Measurements from ENCODE around the gene CSTF2T. TPM values are rescaled to one million over a fixed set of nuclear protein-coding genes. Genes with fewer than 3 reads are reported as not detected.

Gene CSTF2T
- total RNA-seq, 1 donor from 2014 or later: 40.8 TPM

GRCh38 chr10:51667678-51668335 is 31.6 kb downstream of the CSTF2T start:
- Mint-ChIP-seq H3K27me3 (no peaks in the 10 kb centered on the region), H3K4me3 (no peak overlapping the region), H3K4me1 (no peaks in the 10 kb centered on the region), H3K36me3 (ENCODE audit: low read depth) (no peaks in the 10 kb centered on the region), H3K27ac (no peak overlapping the region), H3K9me3 (peaks cover 5% of the 10 kb centered on the region)
- intact Hi-C loops (cut with micrococcal nuclease): loop anchor here (2.0 kb wide), 1 partner anchor 73 kb away; no protein-coding TSS in a partner anchor
- CTCF ChIA-PET: no interaction called here
- TF ChIP-seq CTCF (IDR thresholded peaks at IDR 0.05): no peak
- POLR2A ChIA-PET: no interaction called here
- ATAC-seq (ENCODE audit: low read depth) (no peak), DNase-seq (no peak)

- POLR2A ChIA-PET: no interaction called here
- H3K36me3 Mint-ChIP-seq (ENCODE audit: low read depth): no peaks in the 10 kb centered on the region
- DNase-seq: no peak
Measured at GRCh38 chr10:51666456-51666855, 32.9 kb downstream of the CSTF2T start.

GRCh38 chr10:51663086-51663485 is 36.3 kb downstream of the CSTF2T start:
- TF ChIP-seq CTCF (IDR thresholded peaks at IDR 0.05): no peak
- intact Hi-C loops (cut with micrococcal nuclease): no loop called here
- no peak for ATAC-seq (ENCODE audit: low read depth)
- Mint-ChIP-seq H3K36me3 (ENCODE audit: low read depth) (no peaks in the 10 kb centered on the region), H3K27me3 (peaks cover 4% of the 10 kb centered on the region), H3K4me1 (no peaks in the 10 kb centered on the region), H3K9me3 (no peaks in the 10 kb centered on the region), H3K4me3 (no peak overlapping the region), H3K27ac (no peak overlapping the region)
- DNase-seq: no peak
- ChIA-PET POLR2A (no interaction called here), CTCF (no interaction called here)

More at GRCh38 chr10:51666456-51666855, 32.9 kb downstream of the CSTF2T start:
- Mint-ChIP-seq H3K9me3 (no peaks in the 10 kb centered on the region), H3K4me3 (no peak overlapping the region), H3K27me3 (no peaks in the 10 kb centered on the region), H3K27ac (no peak overlapping the region), H3K4me1 (no peaks in the 10 kb centered on the region)
- no peak for ATAC-seq (ENCODE audit: low read depth)
- intact Hi-C loops (cut with micrococcal nuclease): no loop called here
- CTCF ChIA-PET: no interaction called here
- no peak for TF ChIP-seq CTCF (IDR thresholded peaks at IDR 0.05)

GRCh38 chr10:51659344-51659743 is 40.1 kb downstream of the CSTF2T start:
- intact Hi-C loops (cut with micrococcal nuclease): no loop called here
- ATAC-seq (ENCODE audit: low read depth) (no peak), DNase-seq (no peak)
- CTCF ChIA-PET: no interaction called here
- Mint-ChIP-seq H3K4me3 (no peak overlapping the region), H3K27me3 (peaks cover 4% of the 10 kb centered on the region), H3K9me3 (no peaks in the 10 kb centered on the region), H3K36me3 (ENCODE audit: low read depth) (no peaks in the 10 kb centered on the region), H3K27ac (no peak overlapping the region), H3K4me1 (no peaks in the 10 kb centered on the region)
- POLR2A ChIA-PET: no interaction called here
- no peak for TF ChIP-seq CTCF (IDR thresholded peaks at IDR 0.05)

GRCh38 chr10:51658000-51658399 is 41.4 kb downstream of the CSTF2T start:
- DNase-seq (no peak), ATAC-seq (ENCODE audit: low read depth) (no peak)
- no peak for TF ChIP-seq CTCF (IDR thresholded peaks at IDR 0.05)
- Mint-ChIP-seq H3K36me3 (ENCODE audit: low read depth) (no peaks in the 10 kb centered on the region), H3K4me1 (no peaks in the 10 kb centered on the region), H3K4me3 (no peak overlapping the region), H3K27ac (no peak overlapping the region), H3K27me3 (peaks cover 4% of the 10 kb centered on the region), H3K9me3 (no peaks in the 10 kb centered on the region)
- CTCF ChIA-PET: no interaction called here
- intact Hi-C loops (cut with micrococcal nuclease): no loop called here
- POLR2A ChIA-PET: no interaction called here
